SH-SY5Y (cell line): Measurements from ENCODE around the gene MAT2A.

Source experiments
- GATA2 ChIP-seq: IDR thresholded peaks from 2 replicates; pipeline ENCODE4 v1.6.1; 2011; ENCODE audit warnings: mild to moderate bottlenecking, low read depth, low read length
- GATA3 ChIP-seq: IDR thresholded peaks from 2 replicates; pipeline ENCODE4 v1.6.1; 2011; ENCODE audit warnings: low read depth, mild to moderate bottlenecking, low read length, moderate library complexity

MAT2A gene

GRCh38 chr2:85554980-85555612, 16.1 kb downstream of the MAT2A start:
- TF ChIP-seq GATA2 (no peak), GATA3 (no peak)

- TF ChIP-seq GATA2 (no peak), GATA3 (no peak)
These were observed 18.2 kb downstream of the MAT2A start for GRCh38 chr2:85557130-85557529.

- TF ChIP-seq GATA3 (no peak), GATA2 (no peak)
These were observed 19.2 kb downstream of the MAT2A start for GRCh38 chr2:85558160-85558559.

GRCh38 chr2:85560812-85561279, 21.9 kb downstream of the MAT2A start:
- no peak for TF ChIP-seq GATA3
- no peak for TF ChIP-seq GATA2

- TF ChIP-seq GATA2, result no peak
- no peak for TF ChIP-seq GATA3
These were observed 22.6 kb downstream of the MAT2A start, which contains the start of gene GGCX for GRCh38 chr2:85561280-85562212. GGCX (minus strand) TSS chr2:85561493; CDS start chr2:85561428, 65 bp downstream.

- TF ChIP-seq GATA2, result no peak
- TF ChIP-seq GATA3, result no peak
These were observed 25.2 kb downstream of the MAT2A start for GRCh38 chr2:85564144-85564563.

- no peak for TF ChIP-seq GATA2
- TF ChIP-seq GATA3, result no peak
These were observed 27.3 kb downstream of the MAT2A start for GRCh38 chr2:85566265-85566664.

GRCh38 chr2:85575739-85576138, 36.8 kb downstream of the MAT2A start:
- TF ChIP-seq GATA2 (no peak), GATA3 (no peak)

- TF ChIP-seq GATA2 (no peak), GATA3 (no peak)
These were observed 38.1 kb downstream of the MAT2A start for GRCh38 chr2:85577063-85577385.

- TF ChIP-seq GATA3, result no peak
- no peak for TF ChIP-seq GATA2
These were observed 38.6 kb downstream of the MAT2A start, which contains the start of gene VAMP8 for GRCh38 chr2:85577386-85578242. VAMP8 (plus strand) TSS chr2:85577586; CDS start chr2:85577647, 61 bp downstream.

GRCh38 chr2:85578243-85579180, 39.5 kb downstream of the MAT2A start:
- TF ChIP-seq GATA3, result no peak

- no peak for TF ChIP-seq GATA3
- TF ChIP-seq GATA2, result no peak
These were observed 40.4 kb downstream of the MAT2A start for GRCh38 chr2:85579266-85579935.

GRCh38 chr2:85580206-85580605, 41.2 kb downstream of the MAT2A start:
- TF ChIP-seq GATA2, result no peak
- no peak for TF ChIP-seq GATA3
